ENCODE data around the gene UBE2J1. TPM values are rescaled to one million over a fixed set of nuclear protein-coding genes. Genes with fewer than 3 reads are reported as not detected.

The UBE2J1 gene
- total and polyA plus RNA-seq, 2 experiments from 2014 or later = 42.9 to 44.5 TPM

DNA sequence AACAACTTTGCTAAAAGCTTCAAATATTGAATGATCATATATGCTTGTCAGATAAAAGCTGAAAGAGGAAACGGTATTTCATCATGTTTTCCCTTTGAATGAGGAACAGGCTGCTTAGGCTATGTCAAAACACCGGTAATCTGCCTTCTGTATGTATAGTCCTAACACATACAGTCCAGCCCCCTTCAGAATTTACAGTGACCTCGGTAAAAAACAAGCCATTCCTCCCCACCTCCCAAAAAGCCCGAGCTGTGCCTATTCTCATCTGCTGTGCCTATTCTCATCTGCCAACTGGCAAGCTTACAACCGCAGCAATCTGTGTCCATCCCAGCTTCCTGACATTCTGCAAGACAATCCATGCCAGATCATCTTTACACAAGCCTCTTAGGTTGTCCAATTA, 26.8 kb upstream of the UBE2J1 start:
- Histone ChIP-seq H2AFZ (no peak overlapping the region), H3K9ac (no peak overlapping the region), H3K36me3 (ENCODE audit: low read depth) (no peaks in the 10 kb centered on the region), H3K4me2 (ENCODE audit: unreplicated experiment) (no peak overlapping the region), H3K4me3 (no peak overlapping the region), H3K27ac (no peak overlapping the region), H3K9me2 (ENCODE audit: insufficient read depth) (no peaks in the 10 kb centered on the region), H4K20me1 (ENCODE audit: insufficient read depth) (no peaks in the 10 kb centered on the region), H3K79me2 (ENCODE audit: insufficient read depth) (no peaks in the 10 kb centered on the region), H3K27me3 (replicated peaks; ENCODE audit: insufficient read depth) (peaks cover 3% of the 10 kb centered on the region; the same call in 1 of the 2 replicates), H3K9me3 (ENCODE audit: low read depth) (no peaks in the 10 kb centered on the region), H3K4me1 (ENCODE audit: insufficient read depth) (no peaks in the 10 kb centered on the region), H3F3A (ENCODE audit: insufficient read depth) (no peaks in the 10 kb centered on the region)
- DNase-seq = no peak
- 56 to 65% methylated on average over 5 of the region's 5 CpGs for WGBS, 2 experiments (ENCODE audit: low coverage in 1 of 2, low lambda C conversion rate in 2 of 2, missing lambda C conversion rate in 2 of 2)
- in situ Hi-C loops (cut with MboI) = no loop called here
- TF ChIP-seq EZH2 (IDR thresholded peaks at IDR 0.05; ENCODE audit: insufficient read depth, poor library complexity, severe bottlenecking) (no peak), EZH2phosphoT487 (IDR thresholded peaks at IDR 0.05; ENCODE audit: insufficient read depth, low read depth) (no peak)

DNA sequence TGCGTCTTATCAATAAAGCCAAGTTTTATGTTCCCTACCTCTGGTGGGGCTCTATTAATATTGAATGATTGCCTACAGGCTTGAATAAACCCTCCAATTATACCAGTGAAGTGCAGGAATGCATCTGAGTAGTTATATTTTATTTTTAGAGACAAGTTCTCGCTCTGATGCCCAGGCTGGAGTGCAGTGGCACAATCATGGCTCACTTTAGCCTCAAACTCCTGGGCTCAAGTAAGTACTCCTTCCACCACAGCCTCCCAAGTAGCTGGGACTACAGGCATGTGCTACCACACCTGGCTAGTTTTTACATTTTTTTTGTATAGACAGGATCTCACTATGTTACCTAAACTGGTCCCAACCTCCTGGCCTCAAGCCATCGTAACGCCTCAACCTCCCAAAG, 26.1 kb upstream of the UBE2J1 start:
- Histone ChIP-seq H2AFZ (no peak overlapping the region), H3K4me1 (ENCODE audit: insufficient read depth) (no peaks in the 10 kb centered on the region), H3K79me2 (ENCODE audit: insufficient read depth) (no peaks in the 10 kb centered on the region), H3K4me3 (no peak overlapping the region), H3K9me2 (ENCODE audit: insufficient read depth) (no peaks in the 10 kb centered on the region), H3F3A (ENCODE audit: insufficient read depth) (no peaks in the 10 kb centered on the region), H3K27me3 (replicated peaks; ENCODE audit: insufficient read depth) (peaks cover 3% of the 10 kb centered on the region; the same call in 1 of the 2 replicates), H3K36me3 (ENCODE audit: low read depth) (no peaks in the 10 kb centered on the region), H3K4me2 (ENCODE audit: unreplicated experiment) (no peak overlapping the region), H4K20me1 (ENCODE audit: insufficient read depth) (no peaks in the 10 kb centered on the region), H3K27ac (no peak overlapping the region), H3K9me3 (ENCODE audit: low read depth) (no peaks in the 10 kb centered on the region), H3K9ac (no peak overlapping the region)
- WGBS, 2 experiments (ENCODE audit: low coverage in 1 of 2, low lambda C conversion rate in 2 of 2, missing lambda C conversion rate in 2 of 2) = 88 to 90% methylated on average over 4 of the region's 4 CpGs
- TF ChIP-seq EZH2 (IDR thresholded peaks at IDR 0.05; ENCODE audit: insufficient read depth, poor library complexity, severe bottlenecking) (no peak), EZH2phosphoT487 (IDR thresholded peaks at IDR 0.05; ENCODE audit: insufficient read depth, low read depth) (no peak)
- DNase-seq = no peak
- in situ Hi-C loops (cut with MboI) = no loop called here

DNA sequence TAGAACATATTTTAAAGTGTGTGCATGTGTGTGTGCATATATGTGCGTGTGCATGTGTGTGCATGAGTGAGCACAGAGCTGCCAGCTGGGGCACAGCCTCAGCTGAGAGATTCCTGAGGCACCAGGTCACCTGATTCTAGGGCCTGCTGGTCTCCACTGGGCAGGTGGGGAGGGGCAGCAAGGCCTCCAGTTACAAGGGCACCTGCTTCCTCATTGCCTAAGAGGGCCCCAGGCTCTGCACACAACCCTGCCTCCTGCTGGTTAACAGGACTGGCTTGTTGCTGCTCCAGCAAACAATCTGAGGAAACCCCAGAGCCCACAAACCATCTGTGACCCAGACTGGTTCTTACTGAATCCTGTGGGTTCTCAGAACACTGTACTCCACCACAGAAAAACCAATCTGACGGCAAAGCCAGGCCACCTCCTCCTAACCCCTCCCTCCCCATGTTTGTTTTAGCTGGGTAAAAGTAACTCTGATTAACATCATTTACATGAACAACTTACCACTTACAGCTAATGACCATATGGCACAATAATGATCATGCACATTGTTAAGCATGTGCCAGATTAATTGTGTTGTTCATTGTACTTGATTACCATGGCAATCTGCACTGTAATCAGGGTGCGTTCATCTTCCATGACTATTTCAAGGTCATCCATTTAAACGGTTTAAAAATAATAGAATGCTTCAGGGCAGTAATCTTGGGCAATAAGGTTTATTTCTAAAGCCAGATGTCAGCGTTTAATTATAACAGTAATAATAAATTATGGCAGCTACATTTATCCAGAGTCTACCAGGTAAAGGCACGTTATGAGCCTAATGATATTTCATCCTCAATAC, 23.1 kb upstream of the UBE2J1 start:
- WGBS, 2 experiments (ENCODE audit: low coverage in 1 of 2, low lambda C conversion rate in 2 of 2, missing lambda C conversion rate in 2 of 2) = 64 to 74% methylated on average over 6 of the region's 6 CpGs
- H3K36me3 ChIP-seq (ENCODE audit: low read depth) = no peaks in the 10 kb centered on the region
- H3K4me3 ChIP-seq = no peak overlapping the region
- TF ChIP-seq EZH2 (IDR thresholded peaks at IDR 0.05; ENCODE audit: insufficient read depth, poor library complexity, severe bottlenecking) = no peak
- TF ChIP-seq EZH2phosphoT487 (IDR thresholded peaks at IDR 0.05; ENCODE audit: insufficient read depth, low read depth) = no peak
- no peaks in the 10 kb centered on the region for H3F3A ChIP-seq (ENCODE audit: insufficient read depth)
- no peak overlapping the region for H3K4me2 ChIP-seq (ENCODE audit: unreplicated experiment)
- no peaks in the 10 kb centered on the region for H3K9me3 ChIP-seq (ENCODE audit: low read depth)
- H3K4me1 ChIP-seq (ENCODE audit: insufficient read depth) = no peaks in the 10 kb centered on the region
- no peaks in the 10 kb centered on the region for H3K79me2 ChIP-seq (ENCODE audit: insufficient read depth)
- H2AFZ ChIP-seq = no peak overlapping the region
- no peaks in the 10 kb centered on the region; the same call in 1 of the 2 replicates for H3K27me3 ChIP-seq (replicated peaks; ENCODE audit: insufficient read depth)
- DNase-seq = no peak
- in situ Hi-C loops (cut with MboI) = no loop called here
- no peaks in the 10 kb centered on the region for H4K20me1 ChIP-seq (ENCODE audit: insufficient read depth)
- no peaks in the 10 kb centered on the region for H3K9me2 ChIP-seq (ENCODE audit: insufficient read depth)
- no peak overlapping the region for H3K27ac ChIP-seq
- no peak overlapping the region for H3K9ac ChIP-seq

DNA sequence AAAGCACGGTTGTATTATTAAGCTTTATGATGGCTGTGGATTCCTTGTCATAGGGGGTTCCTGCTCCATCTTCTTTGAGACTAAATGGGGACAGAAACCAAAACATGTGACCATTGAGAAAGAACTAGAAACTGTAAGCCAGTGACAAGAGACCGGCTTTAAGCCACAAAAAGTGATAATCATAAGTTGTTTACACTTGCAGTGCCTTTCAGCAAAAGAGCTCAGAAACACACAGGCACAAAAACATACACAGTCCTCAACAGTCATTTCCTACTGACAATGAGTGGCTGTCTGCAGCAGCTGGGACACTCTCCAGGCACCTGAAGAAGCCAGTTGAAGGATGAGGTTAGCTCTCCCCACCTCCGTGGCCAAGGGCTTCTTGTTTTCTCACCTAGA, 20.0 kb upstream of the UBE2J1 start:
- in situ Hi-C loops (cut with MboI) = loop anchor here (25.0 kb wide), 1 partner anchor 385 kb away; no protein-coding TSS in a partner anchor
- no peak overlapping the region for H3K4me3 ChIP-seq
- no peaks in the 10 kb centered on the region for H3K79me2 ChIP-seq (ENCODE audit: insufficient read depth)
- no peak for DNase-seq
- no peaks in the 10 kb centered on the region for H4K20me1 ChIP-seq (ENCODE audit: insufficient read depth)
- no peaks in the 10 kb centered on the region for H3F3A ChIP-seq (ENCODE audit: insufficient read depth)
- H3K4me1 ChIP-seq (ENCODE audit: insufficient read depth) = no peaks in the 10 kb centered on the region
- no peak overlapping the region for H3K27ac ChIP-seq
- H3K27me3 ChIP-seq (replicated peaks; ENCODE audit: insufficient read depth) = no peaks in the 10 kb centered on the region; the same call in 1 of the 2 replicates
- H2AFZ ChIP-seq = no peak overlapping the region
- no peak for TF ChIP-seq EZH2 (IDR thresholded peaks at IDR 0.05; ENCODE audit: insufficient read depth, poor library complexity, severe bottlenecking)
- no peak for TF ChIP-seq EZH2phosphoT487 (IDR thresholded peaks at IDR 0.05; ENCODE audit: insufficient read depth, low read depth)
- H3K9me2 ChIP-seq (ENCODE audit: insufficient read depth) = no peaks in the 10 kb centered on the region
- H3K4me2 ChIP-seq (ENCODE audit: unreplicated experiment) = no peak overlapping the region
- WGBS, 2 experiments (ENCODE audit: low coverage in 1 of 2, low lambda C conversion rate in 2 of 2, missing lambda C conversion rate in 2 of 2) = 88 to 91% methylated on average over 3 of the region's 3 CpGs
- no peaks in the 10 kb centered on the region for H3K9me3 ChIP-seq (ENCODE audit: low read depth)
- H3K9ac ChIP-seq = no peak overlapping the region
- no peaks in the 10 kb centered on the region for H3K36me3 ChIP-seq (ENCODE audit: low read depth)
